Caco-2 (cell line): Measurements from ENCODE around the gene SLC41A1. TPM values are rescaled to one million over a fixed set of nuclear protein-coding genes. Genes with fewer than 3 reads are reported as not detected.

ENCODE experiments used
- BruUV-seq: library from RNA; stranded (reverse); fragments of 400-500 nt; replicated peaks from 2 replicates; lab custom pipeline; 2021; lab: Mats Ljungman, UMichigan
- CTCF ChIA-PET: fragments of 300-600 bp; sonication (Branson Sonifier 250); formaldehyde crosslinking; loops from one replicate; lab custom pipeline; 2022; ENCODE audit warnings: antibody characterized with exemption; lab: Charles Lee
- POLR2A ChIA-PET: fragments of 300-600 bp; sonication (Branson Sonifier 250); formaldehyde crosslinking; loops from one replicate; lab custom pipeline; 2022; ENCODE audit warnings: antibody characterized with exemption; lab: Charles Lee
- DNase-seq, 2 experiments: peaks; one replicate each; pipeline versions ENCODE4 v3.0.0 to v3.0.0-alpha.2; 2020 to 2022
- H3K27me3 ChIP-seq: replicated peaks from 2 replicates; pipeline ENCODE4 v1.6.0; 2011; ENCODE audit warnings: low read length; ENCODE audit not compliant: control insufficient read depth, insufficient read depth
- H3K36me3 ChIP-seq: 2 replicates; pipeline ENCODE4 v1.5.1; 2011; ENCODE audit warnings: low read length; ENCODE audit not compliant: control insufficient read depth, insufficient read depth
- H3K4me1 ChIP-seq: fragments of 250-450 bp; sonication (Bioruptor Pico); 2 replicates; pipeline ENCODE4 v1.5.1; 2020; ENCODE audit warnings: mild to moderate bottlenecking
- H3K4me3 ChIP-seq: 2 replicates; pipeline ENCODE4 v1.5.1; 2011; ENCODE audit warnings: low read depth, mild to moderate bottlenecking, control low read depth, low read length
- H3K9me3 ChIP-seq: fragments of 250-450 bp; sonication (Bioruptor Pico); 2 replicates; pipeline ENCODE4 v1.5.1; 2020; ENCODE audit warnings: mild to moderate bottlenecking, moderate library complexity
- H3K27ac Mint-ChIP-seq: one replicate; pipeline ENCODE4 v1.8.0; 2022; ENCODE audit warnings: mixed read lengths; ENCODE audit not compliant: unreplicated experiment
- H3K27me3 Mint-ChIP-seq: one replicate; pipeline ENCODE4 v1.8.0; 2022; ENCODE audit warnings: mixed read lengths; ENCODE audit not compliant: insufficient read depth, unreplicated experiment
- H3K36me3 Mint-ChIP-seq: one replicate; pipeline ENCODE4 v1.8.0; 2022; ENCODE audit warnings: mild to moderate bottlenecking, mixed read lengths; ENCODE audit not compliant: insufficient read depth, unreplicated experiment
- H3K4me1 Mint-ChIP-seq: one replicate; pipeline ENCODE4 v1.8.0; 2022; ENCODE audit warnings: low read depth, mixed read lengths; ENCODE audit not compliant: unreplicated experiment
- H3K4me3 Mint-ChIP-seq: one replicate; pipeline ENCODE4 v1.8.0; 2022; ENCODE audit warnings: mild to moderate bottlenecking, moderate library complexity, mixed read lengths; ENCODE audit not compliant: unreplicated experiment
- H3K9me3 Mint-ChIP-seq: one replicate; pipeline ENCODE4 v1.8.0; 2022; ENCODE audit warnings: mixed read lengths; ENCODE audit not compliant: unreplicated experiment
- intact Hi-C: fragments of 100-400 bp; cut with micrococcal nuclease; formaldehyde crosslinking; loops from one replicate; pipeline ENCODE4 v1.10.0; 2022; ENCODE audit not compliant: unreplicated experiment
- total RNA-seq: library from RNA; stranded (reverse); gene quantifications from 2 replicates; pipeline ENCODE4 v1.2.3, GENCODE V29; 2022
- TF ChIP-seq, protein P1 (sequence below), 2 experiments: fragments of 200-600 bp in 1 of 2; IDR thresholded peaks; 1 replicate in 1 of 2; 2 replicates in 1 of 2; pipeline versions ENCODE4 v1.5.1 to v1.8.0; 2011 to 2022; ENCODE audit warnings: antibody characterized with exemption in 1 of 2, control low read depth in 1 of 2, inconsistent platforms in 1 of 2, low read depth in 1 of 2, low read length in 1 of 2, mild to moderate bottlenecking in 1 of 2, moderate library complexity in 1 of 2; ENCODE audit not compliant: insufficient read depth in 1 of 2, severe bottlenecking in 1 of 2, unreplicated experiment in 1 of 2

Gene SLC41A1
- total RNA-seq, 1 experiment from 2014 or later: 12.5 TPM

DNA sequence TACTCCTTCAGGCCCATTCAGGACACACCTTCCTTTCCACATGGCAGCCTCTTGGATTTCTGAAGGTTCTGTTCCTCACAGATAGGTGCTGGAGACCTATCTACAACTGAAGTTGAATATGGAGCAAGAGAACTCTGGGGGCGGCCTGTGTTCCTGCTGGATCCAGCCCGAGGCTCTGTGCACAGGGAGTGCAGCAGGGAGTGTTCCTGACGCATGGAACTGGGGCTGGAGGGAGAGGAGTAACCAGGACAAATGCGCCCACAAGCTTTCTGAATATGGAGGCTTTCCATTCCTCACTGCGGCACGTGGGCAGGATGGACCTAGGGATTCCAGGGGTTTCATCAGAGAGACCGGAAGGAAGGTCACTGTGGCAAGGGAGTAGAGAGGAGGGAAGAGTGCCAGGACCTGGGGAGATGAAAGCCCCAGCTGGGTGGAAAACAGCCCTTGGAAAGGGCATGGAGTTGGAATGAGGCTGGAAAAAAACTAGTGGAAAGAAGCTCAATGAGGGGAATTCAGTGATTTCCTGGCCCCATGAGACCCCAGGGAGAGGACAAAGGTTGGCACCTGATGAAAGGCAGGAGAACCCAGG is 24.5 kb upstream of the SLC41A1 start:
- Histone ChIP-seq H3K4me1 (no peaks in the 10 kb centered on the region), H3K36me3 (no peaks in the 10 kb centered on the region), H3K9me3 (no peaks in the 10 kb centered on the region), H3K4me3 (no peak overlapping the region), H3K27me3 (no peaks in the 10 kb centered on the region)
- DNase-seq: no peak
- BruUV-seq: no TSS peak
- Mint-ChIP-seq H3K27me3 (peaks cover 9% of the 10 kb centered on the region), H3K27ac (no peak overlapping the region), H3K9me3 (no peaks in the 10 kb centered on the region), H3K36me3 (no peaks in the 10 kb centered on the region), H3K4me1 (no peaks in the 10 kb centered on the region), H3K4me3 (no peak overlapping the region)
- intact Hi-C loops: no loop called here
- TF ChIP-seq, protein P1, sequence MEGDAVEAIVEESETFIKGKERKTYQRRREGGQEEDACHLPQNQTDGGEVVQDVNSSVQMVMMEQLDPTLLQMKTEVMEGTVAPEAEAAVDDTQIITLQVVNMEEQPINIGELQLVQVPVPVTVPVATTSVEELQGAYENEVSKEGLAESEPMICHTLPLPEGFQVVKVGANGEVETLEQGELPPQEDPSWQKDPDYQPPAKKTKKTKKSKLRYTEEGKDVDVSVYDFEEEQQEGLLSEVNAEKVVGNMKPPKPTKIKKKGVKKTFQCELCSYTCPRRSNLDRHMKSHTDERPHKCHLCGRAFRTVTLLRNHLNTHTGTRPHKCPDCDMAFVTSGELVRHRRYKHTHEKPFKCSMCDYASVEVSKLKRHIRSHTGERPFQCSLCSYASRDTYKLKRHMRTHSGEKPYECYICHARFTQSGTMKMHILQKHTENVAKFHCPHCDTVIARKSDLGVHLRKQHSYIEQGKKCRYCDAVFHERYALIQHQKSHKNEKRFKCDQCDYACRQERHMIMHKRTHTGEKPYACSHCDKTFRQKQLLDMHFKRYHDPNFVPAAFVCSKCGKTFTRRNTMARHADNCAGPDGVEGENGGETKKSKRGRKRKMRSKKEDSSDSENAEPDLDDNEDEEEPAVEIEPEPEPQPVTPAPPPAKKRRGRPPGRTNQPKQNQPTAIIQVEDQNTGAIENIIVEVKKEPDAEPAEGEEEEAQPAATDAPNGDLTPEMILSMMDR (IDR thresholded peaks at IDR 0.05; ENCODE audit: insufficient read depth in 1 of 2, low read depth in 1 of 2, low read length in 1 of 2, severe bottlenecking in 1 of 2, unreplicated experiment in 1 of 2): no peak
- ChIA-PET POLR2A (no interaction called here), CTCF (no interaction called here)

DNA sequence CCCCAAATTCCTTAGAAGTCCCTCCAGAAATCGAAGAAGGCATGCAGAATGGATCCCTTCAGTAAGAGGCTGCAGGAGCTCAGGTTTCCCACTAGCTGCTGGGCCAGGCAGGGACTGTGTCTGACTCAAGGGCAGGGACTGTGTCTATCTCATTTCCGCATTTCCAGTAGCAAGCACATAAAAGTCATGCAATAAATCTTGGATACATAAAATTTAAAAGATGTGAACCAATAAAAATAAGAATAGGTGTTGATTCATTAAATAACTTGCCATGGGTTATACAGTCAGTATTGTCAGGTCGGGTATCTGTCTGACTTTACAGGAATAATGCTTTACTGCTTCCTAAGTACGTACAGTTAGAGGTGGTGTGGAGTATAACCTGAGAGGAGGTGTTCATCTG is 21.8 kb upstream of the SLC41A1 start:
- no peak overlapping the region for H3K27ac Mint-ChIP-seq
- H3K27me3 ChIP-seq: no peaks in the 10 kb centered on the region
- H3K9me3 ChIP-seq: no peaks in the 10 kb centered on the region
- H3K4me1 Mint-ChIP-seq: no peaks in the 10 kb centered on the region
- no peak for DNase-seq
- H3K4me3 Mint-ChIP-seq: no peak overlapping the region
- H3K4me3 ChIP-seq: no peak overlapping the region
- ChIA-PET CTCF (no interaction called here), POLR2A (no interaction called here)
- no peaks in the 10 kb centered on the region for H3K36me3 Mint-ChIP-seq
- no TSS peak for BruUV-seq
- intact Hi-C loops: no loop called here
- H3K36me3 ChIP-seq: no peaks in the 10 kb centered on the region
- H3K9me3 Mint-ChIP-seq: no peaks in the 10 kb centered on the region
- TF ChIP-seq, protein P1 (IDR thresholded peaks at IDR 0.05; ENCODE audit: insufficient read depth in 1 of 2, low read depth in 1 of 2, low read length in 1 of 2, severe bottlenecking in 1 of 2, unreplicated experiment in 1 of 2): no peak
- H3K27me3 Mint-ChIP-seq: peaks cover 9% of the 10 kb centered on the region
- no peaks in the 10 kb centered on the region for H3K4me1 ChIP-seq

DNA sequence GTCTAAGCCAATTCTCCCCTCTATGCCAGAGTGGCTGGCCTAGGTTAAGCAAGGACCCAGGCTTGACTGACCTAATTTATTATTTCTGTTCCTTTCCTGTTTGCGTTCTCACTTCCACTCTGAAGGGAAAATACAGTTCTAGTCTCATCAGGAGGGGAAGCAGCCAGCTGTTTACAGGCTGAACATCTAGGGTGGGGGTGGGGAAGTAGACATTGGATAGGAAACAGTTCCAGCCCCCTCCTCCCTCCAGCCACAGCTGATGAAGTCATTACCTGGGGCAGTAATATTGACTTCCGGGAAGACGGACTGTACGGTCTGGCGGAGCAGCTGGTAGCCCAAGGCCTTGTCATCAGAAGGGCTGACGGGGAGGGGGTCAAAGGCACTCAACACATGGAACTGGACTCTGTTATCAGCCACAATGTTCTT is 19.3 kb upstream of the SLC41A1 start:
- Mint-ChIP-seq H3K27me3 (peaks cover 14% of the 10 kb centered on the region), H3K9me3 (no peaks in the 10 kb centered on the region), H3K4me3 (no peak overlapping the region), H3K27ac (no peak overlapping the region), H3K4me1 (no peaks in the 10 kb centered on the region), H3K36me3 (no peaks in the 10 kb centered on the region)
- ChIA-PET POLR2A (no interaction called here), CTCF (interaction anchor here (0.6 kb wide), 1 partner anchor 623 kb away, joined by 5 read pairs; no protein-coding TSS in a partner anchor)
- BruUV-seq: no TSS peak
- Histone ChIP-seq H3K27me3 (no peaks in the 10 kb centered on the region; the same call in 1 of the 2 replicates), H3K9me3 (no peaks in the 10 kb centered on the region), H3K4me1 (no peaks in the 10 kb centered on the region), H3K36me3 (no peaks in the 10 kb centered on the region), H3K4me3 (no peak overlapping the region)
- TF ChIP-seq, protein P1 (IDR thresholded peaks at IDR 0.05; ENCODE audit: insufficient read depth in 1 of 2, low read depth in 1 of 2, low read length in 1 of 2, severe bottlenecking in 1 of 2, unreplicated experiment in 1 of 2): no peak
- intact Hi-C loops: no loop called here
- no peak for DNase-seq
